Measurements from ENCODE around the gene VSIG4.

GRCh38 chrX:66005830-66006449, 33.9 kb downstream of the VSIG4 start:
- TF ChIP-seq CTCF (IDR thresholded peaks at IDR 0.05; ENCODE audit: low read depth, low read length) (no peak), POLR2A (IDR thresholded peaks at IDR 0.05; ENCODE audit: extremely low read depth, insufficient read length) (peak; percentile 8), MYC (IDR thresholded peaks at IDR 0.05; ENCODE audit: low read depth, low read length) (no peak)
